ENCODE results near the gene KMT5C. TPM values are rescaled to one million over a fixed set of nuclear protein-coding genes. Genes with fewer than 3 reads are reported as not detected.

Gene KMT5C
- total RNA-seq, 4 donors from 2014 or later = 12.4 to 65.6 (median 15.9) TPM

DNA sequence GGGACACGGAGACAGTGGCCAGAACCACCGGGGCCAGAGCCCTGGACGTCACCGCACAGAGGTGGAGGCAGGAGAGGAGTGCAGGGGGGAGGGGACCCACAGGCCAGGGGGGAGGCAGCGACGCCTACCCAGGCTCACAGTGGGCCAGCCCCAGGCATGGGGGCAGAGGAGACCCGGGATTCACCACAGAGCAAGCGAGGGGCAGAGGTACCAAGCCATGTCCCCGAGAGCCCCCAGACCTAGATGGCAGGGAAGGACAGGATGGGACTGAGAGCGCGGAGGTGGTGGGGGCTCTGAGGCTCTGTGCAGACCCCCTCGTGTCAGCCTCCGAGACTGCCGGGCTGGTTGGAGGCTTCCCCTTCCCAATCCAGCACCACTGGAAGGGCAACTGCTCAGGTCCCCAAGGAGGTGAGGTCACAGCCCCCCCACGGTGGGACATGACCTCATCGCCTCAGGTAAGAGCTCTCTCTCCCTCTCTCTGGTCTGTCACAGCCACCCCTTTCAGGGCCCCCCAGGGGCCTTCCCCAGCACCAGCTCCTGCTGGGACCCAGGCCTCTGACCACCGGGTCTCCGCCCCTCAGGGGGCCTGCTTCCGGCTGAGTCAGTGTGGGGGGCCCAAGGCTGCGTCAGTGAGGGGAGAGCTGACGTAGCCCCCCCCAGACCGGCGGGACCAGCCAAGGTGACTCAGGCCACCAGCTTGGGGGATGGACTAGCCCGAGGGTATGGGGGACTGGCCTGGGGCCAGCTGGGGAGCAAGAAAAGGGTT is 32.8 kb downstream of the KMT5C start:
- Histone ChIP-seq H3K4me1 (peaks cover 0 to 15% of the 10 kb centered on the region in 2 donors), H3K36me3 (no peaks in the 10 kb centered on the region), H3K9me3 (no peaks in the 10 kb centered on the region), H3K27ac (no peak overlapping the region), H3K27me3 (peaks cover 17 to 36% of the 10 kb centered on the region in 2 donors), H3K4me3 (no peak overlapping the region)
- DNase-seq = no peak
- no peak for TF ChIP-seq POLR2A (IDR thresholded peaks at IDR 0.05)
- TF ChIP-seq, protein P1, sequence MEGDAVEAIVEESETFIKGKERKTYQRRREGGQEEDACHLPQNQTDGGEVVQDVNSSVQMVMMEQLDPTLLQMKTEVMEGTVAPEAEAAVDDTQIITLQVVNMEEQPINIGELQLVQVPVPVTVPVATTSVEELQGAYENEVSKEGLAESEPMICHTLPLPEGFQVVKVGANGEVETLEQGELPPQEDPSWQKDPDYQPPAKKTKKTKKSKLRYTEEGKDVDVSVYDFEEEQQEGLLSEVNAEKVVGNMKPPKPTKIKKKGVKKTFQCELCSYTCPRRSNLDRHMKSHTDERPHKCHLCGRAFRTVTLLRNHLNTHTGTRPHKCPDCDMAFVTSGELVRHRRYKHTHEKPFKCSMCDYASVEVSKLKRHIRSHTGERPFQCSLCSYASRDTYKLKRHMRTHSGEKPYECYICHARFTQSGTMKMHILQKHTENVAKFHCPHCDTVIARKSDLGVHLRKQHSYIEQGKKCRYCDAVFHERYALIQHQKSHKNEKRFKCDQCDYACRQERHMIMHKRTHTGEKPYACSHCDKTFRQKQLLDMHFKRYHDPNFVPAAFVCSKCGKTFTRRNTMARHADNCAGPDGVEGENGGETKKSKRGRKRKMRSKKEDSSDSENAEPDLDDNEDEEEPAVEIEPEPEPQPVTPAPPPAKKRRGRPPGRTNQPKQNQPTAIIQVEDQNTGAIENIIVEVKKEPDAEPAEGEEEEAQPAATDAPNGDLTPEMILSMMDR (IDR thresholded peaks at IDR 0.05) = no peak
- intact Hi-C loops (cut with DNase I; ENCODE audit: low total_unique reads) = no loop called here

DNA sequence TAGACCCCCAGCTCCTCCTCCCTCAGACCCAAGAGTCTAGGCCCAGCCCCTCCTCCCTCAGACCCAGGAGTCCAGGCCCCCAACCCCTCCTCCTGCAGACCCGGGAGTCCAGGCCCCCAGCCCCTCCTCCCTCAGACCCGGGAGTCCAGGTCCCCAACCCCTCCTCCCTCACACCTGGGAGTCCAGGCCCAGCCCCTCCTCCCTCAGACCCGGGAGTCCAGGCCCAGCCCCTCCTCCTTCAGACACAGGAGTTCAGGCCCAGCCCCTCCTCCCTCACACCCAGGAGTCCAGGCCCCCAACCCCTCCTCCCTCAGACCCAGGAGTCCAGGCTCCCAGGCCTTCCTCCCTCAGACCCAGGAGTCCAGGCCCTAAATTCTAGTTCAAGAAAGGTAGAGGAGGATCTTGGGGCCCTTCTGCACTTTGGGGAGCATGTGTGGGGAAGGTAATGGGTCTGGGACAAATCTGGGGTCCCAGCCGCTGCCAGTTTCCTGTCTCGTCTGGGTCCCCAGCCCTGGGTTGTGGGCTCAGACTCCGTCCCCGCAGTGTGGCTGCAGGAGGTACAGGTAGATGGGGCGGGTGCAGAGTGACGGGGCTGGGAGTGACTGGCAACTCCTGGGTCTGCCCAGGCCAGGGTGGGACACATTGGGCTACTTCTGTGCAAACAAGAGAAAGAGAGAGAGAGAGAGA is 33.8 kb downstream of the KMT5C start:
- intact Hi-C loops (cut with DNase I; ENCODE audit: low total_unique reads) = no loop called here
- Histone ChIP-seq H3K27ac (no peak overlapping the region), H3K9me3 (no peaks in the 10 kb centered on the region), H3K4me1 (peaks cover 0 to 17% of the 10 kb centered on the region in 2 donors), H3K27me3 (peaks cover 17 to 31% of the 10 kb centered on the region in 2 donors), H3K36me3 (no peaks in the 10 kb centered on the region), H3K4me3 (no peak overlapping the region)
- no peak for DNase-seq
- TF ChIP-seq, protein P1 (IDR thresholded peaks at IDR 0.05) = no peak
- TF ChIP-seq POLR2A (IDR thresholded peaks at IDR 0.05) = no peak

DNA sequence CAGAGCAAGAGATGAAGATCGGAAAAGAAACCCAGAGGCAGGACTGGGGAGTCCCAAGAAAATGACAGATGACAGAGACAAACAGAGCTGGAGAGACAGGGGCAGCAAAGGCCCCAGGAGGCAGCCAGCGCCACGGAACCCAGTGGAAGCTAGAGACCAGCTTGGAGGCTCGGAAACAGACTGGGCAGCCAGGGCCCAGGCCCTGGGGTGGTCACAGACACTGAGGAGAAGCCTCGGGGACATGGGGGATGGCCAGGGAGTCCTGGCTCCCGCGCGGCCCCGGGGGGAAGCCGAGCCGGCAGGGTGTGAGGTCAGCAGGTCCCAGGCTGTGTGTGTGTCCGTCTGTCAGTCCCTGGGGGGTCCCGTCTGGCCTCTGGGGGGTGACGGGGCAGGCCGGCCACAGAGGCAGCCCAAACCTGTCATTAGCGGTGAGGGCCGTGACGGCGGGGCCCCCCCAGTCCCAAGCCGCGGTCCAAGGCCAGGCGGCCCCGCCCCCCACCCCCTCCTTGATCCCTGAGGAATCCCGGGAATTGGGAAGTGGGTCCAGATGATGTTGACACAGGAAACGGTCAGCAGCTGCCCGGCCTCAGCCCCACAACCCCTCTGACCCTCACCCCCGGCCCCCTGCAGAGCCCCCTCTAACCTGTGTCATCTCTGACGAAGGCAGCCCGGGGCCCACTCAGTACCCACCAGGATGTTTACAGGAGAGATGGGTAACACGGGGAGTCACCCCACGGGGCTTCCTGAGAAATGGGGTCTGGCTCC is 34.5 kb downstream of the KMT5C start:
- TF ChIP-seq, protein P1 (IDR thresholded peaks at IDR 0.05) = no peak
- TF ChIP-seq POLR2A (IDR thresholded peaks at IDR 0.05) = no peak
- Histone ChIP-seq H3K9me3 (no peaks in the 10 kb centered on the region), H3K27me3 (peaks cover 10 to 29% of the 10 kb centered on the region in 2 donors), H3K4me3 (no peak overlapping the region), H3K4me1 (peaks cover 0 to 13% of the 10 kb centered on the region in 2 donors), H3K36me3 (no peaks in the 10 kb centered on the region), H3K27ac (no peak overlapping the region)
- DNase-seq = no peak
- intact Hi-C loops (cut with DNase I; ENCODE audit: low total_unique reads) = no loop called here

DNA sequence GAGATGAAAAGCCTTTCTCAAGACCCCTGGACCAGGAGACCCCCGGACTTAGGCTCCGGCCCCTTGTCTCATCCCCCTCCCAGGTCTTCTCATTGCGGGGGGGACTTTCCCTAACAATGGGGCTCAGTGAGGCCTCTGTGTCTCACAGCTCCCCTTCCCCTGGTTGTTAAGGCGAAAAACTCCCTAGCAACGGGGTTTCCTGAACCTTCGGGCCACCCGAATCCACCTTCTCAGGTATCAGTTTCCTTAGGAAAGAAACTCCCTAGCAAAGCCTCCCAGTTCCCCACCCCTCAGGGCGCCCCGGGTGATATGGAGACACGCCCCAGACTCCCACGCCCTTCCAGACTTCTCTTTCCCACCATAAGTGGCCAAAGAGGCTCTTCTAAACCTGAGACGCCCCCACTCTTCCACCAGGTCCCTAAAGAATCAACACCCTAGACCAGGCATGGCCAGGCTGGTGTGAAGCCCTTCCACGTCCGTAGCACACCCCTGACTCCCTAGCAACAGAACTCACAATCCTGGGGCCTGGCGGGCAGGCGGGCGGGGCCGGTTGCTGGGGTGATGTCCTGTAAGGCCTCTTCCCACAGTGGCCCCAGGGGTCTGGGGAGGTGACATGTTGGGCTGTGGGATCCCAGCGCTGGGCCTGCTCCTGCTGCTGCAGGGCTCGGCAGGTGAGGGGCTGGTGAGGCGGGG is 36.7 kb downstream of the KMT5C start, which contains the start of gene TMEM190:
Gene TMEM190 (plus strand): TSS at position 586 of the 693 bp plus-strand sequence. CDS start 28 bp downstream, at position 614.
- no peaks in the 10 kb centered on the region for H3K36me3 ChIP-seq
- no peaks in the 10 kb centered on the region for H3K9me3 ChIP-seq

More for the DNA sequence above, 36.7 kb downstream of the KMT5C start, which contains the start of gene TMEM190:
- no peak for TF ChIP-seq POLR2A (IDR thresholded peaks at IDR 0.05)
- TF ChIP-seq, protein P1 (IDR thresholded peaks at IDR 0.05) = no peak
- no peak for DNase-seq
- H3K27me3 ChIP-seq = peaks cover 0 to 16% of the 10 kb centered on the region in 2 donors
- intact Hi-C loops (cut with DNase I; ENCODE audit: low total_unique reads) = no loop called here
- no peak within 1 kb of the TSS for H3K4me3 ChIP-seq
- H3K27ac ChIP-seq = no peak within 1 kb of the TSS
- H3K4me1 ChIP-seq = peaks cover 0 to 3% of the 10 kb centered on the region in 2 donors
